GM18858 (cell line): ENCODE measurements around the gene RGS7.
"Not testable (repeated sequence)": the region's sequence is repeated elsewhere in the genome, so short reads cannot be mapped to it uniquely, and the experiment has no call there.

Source experiments
- ATAC-seq: cut with Tn5 transposase; IDR thresholded peaks from one replicate; pipeline ENCODE4 v1.9.1; 2021; ENCODE audit not compliant: unreplicated experiment

The RGS7 gene

GRCh38 chr1:241274693-241275092 is 82.3 kb downstream of the RGS7 start:
- ATAC-seq = no peak

GRCh38 chr1:241272828-241273227 is 84.2 kb downstream of the RGS7 start:
- ATAC-seq = no peak

GRCh38 chr1:241271427-241271826 is 85.6 kb downstream of the RGS7 start:
- ATAC-seq = no peak

GRCh38 chr1:241270016-241270415 is 87.0 kb downstream of the RGS7 start:
- ATAC-seq = no peak

- no peak for ATAC-seq
Measured at GRCh38 chr1:241269116-241269515, 87.9 kb downstream of the RGS7 start.

- no peak for ATAC-seq
Measured at GRCh38 chr1:241266121-241266520, 90.9 kb downstream of the RGS7 start.

GRCh38 chr1:241265428-241265827 is 91.6 kb downstream of the RGS7 start:
- no peak for ATAC-seq

GRCh38 chr1:241263346-241263745 is 93.7 kb downstream of the RGS7 start:
- ATAC-seq = no peak

- ATAC-seq = no peak
Measured at GRCh38 chr1:241253471-241253870, 103.5 kb downstream of the RGS7 start.

- ATAC-seq = no peak
Measured at GRCh38 chr1:241250465-241250864, 106.5 kb downstream of the RGS7 start.

GRCh38 chr1:241240069-241240468 is 116.9 kb downstream of the RGS7 start:
- no peak for ATAC-seq

GRCh38 chr1:241237873-241238272 is 119.1 kb downstream of the RGS7 start:
- no peak for ATAC-seq

GRCh38 chr1:241235256-241235897 is 121.6 kb downstream of the RGS7 start:
- no peak for ATAC-seq

- no peak for ATAC-seq
Measured at GRCh38 chr1:241229711-241230110, 127.3 kb downstream of the RGS7 start.

GRCh38 chr1:241229216-241229615 is 127.8 kb downstream of the RGS7 start:
- no peak for ATAC-seq

- no peak for ATAC-seq
Measured at GRCh38 chr1:241228339-241228738, 128.7 kb downstream of the RGS7 start.

GRCh38 chr1:241225741-241226140 is 131.3 kb downstream of the RGS7 start:
- no peak for ATAC-seq

GRCh38 chr1:241224189-241224588 is 132.8 kb downstream of the RGS7 start:
- ATAC-seq = not testable (repeated sequence)

GRCh38 chr1:241222813-241223212 is 134.2 kb downstream of the RGS7 start:
- not testable (repeated sequence) for ATAC-seq

GRCh38 chr1:241221319-241221718 is 135.7 kb downstream of the RGS7 start:
- ATAC-seq = no peak

- ATAC-seq = not testable (repeated sequence)
Measured at GRCh38 chr1:241220913-241221312, 136.1 kb downstream of the RGS7 start.

GRCh38 chr1:241219449-241219848 is 137.6 kb downstream of the RGS7 start:
- no peak for ATAC-seq

GRCh38 chr1:241217516-241217915 is 139.5 kb downstream of the RGS7 start:
- ATAC-seq = no peak
